Measurements from ENCODE around the gene PACC1.
A peak's percentile ranks its signal among the peaks of the same experiment; 100 is the strongest.
"Not testable (repeated sequence)": the region's sequence is repeated elsewhere in the genome, so short reads cannot be mapped to it uniquely, and the experiment has no call there.

The PACC1 gene

GRCh38 chr1:212401838-212402582, 12.7 kb downstream of the PACC1 start:
- DNase-seq (ENCODE audit: insufficient read length, low spot score) (no peak), FAIRE-seq (peak; percentile 79)

- DNase-seq (ENCODE audit: insufficient read length, low spot score): no peak
- no peak for FAIRE-seq
These were observed 13.6 kb downstream of the PACC1 start for GRCh38 chr1:212401042-212401441.

GRCh38 chr1:212397171-212397570, 17.5 kb downstream of the PACC1 start:
- FAIRE-seq: no peak
- no peak for DNase-seq (ENCODE audit: insufficient read length, low spot score)

GRCh38 chr1:212396638-212397037, 18.0 kb downstream of the PACC1 start:
- no peak for FAIRE-seq
- DNase-seq (ENCODE audit: insufficient read length, low spot score): no peak

GRCh38 chr1:212395678-212396437, 18.8 kb downstream of the PACC1 start:
- not testable (repeated sequence) for FAIRE-seq; DNase-seq (ENCODE audit: insufficient read length, low spot score)

GRCh38 chr1:212388985-212389716, 25.5 kb downstream of the PACC1 start:
- no peak for FAIRE-seq
- DNase-seq (ENCODE audit: insufficient read length, low spot score): no peak

- no peak for DNase-seq (ENCODE audit: insufficient read length, low spot score)
- FAIRE-seq: no peak
These were observed 28.7 kb downstream of the PACC1 start for GRCh38 chr1:212386029-212386428.

- FAIRE-seq: no peak
- DNase-seq (ENCODE audit: insufficient read length, low spot score): no peak
These were observed 33.2 kb downstream of the PACC1 start for GRCh38 chr1:212381397-212382035.

- DNase-seq (ENCODE audit: insufficient read length, low spot score) (no peak), FAIRE-seq (no peak)
These were observed 35.3 kb downstream of the PACC1 start for GRCh38 chr1:212379366-212379765.

- no peak for FAIRE-seq
These were observed 37.0 kb downstream of the PACC1 start for GRCh38 chr1:212377644-212378043.

GRCh38 chr1:212375986-212376385, 38.7 kb downstream of the PACC1 start:
- DNase-seq (ENCODE audit: insufficient read length, low spot score) (no peak), FAIRE-seq (no peak)

More at GRCh38 chr1:212377644-212378043, 37.0 kb downstream of the PACC1 start:
- DNase-seq (ENCODE audit: insufficient read length, low spot score): no peak

- FAIRE-seq: peak; percentile 96
These were observed 46.6 kb downstream of the PACC1 start for GRCh38 chr1:212368073-212368484.

GRCh38 chr1:212367474-212368072, 47.1 kb downstream of the PACC1 start:
- DNase-seq (ENCODE audit: insufficient read length, low spot score): no peak
- FAIRE-seq: no peak

More at GRCh38 chr1:212368073-212368484, 46.6 kb downstream of the PACC1 start:
- peak; percentile 31 for DNase-seq (ENCODE audit: insufficient read length, low spot score)

GRCh38 chr1:212366901-212367300, 47.8 kb downstream of the PACC1 start:
- FAIRE-seq: no peak
- DNase-seq (ENCODE audit: insufficient read length, low spot score): no peak

- no peak for DNase-seq (ENCODE audit: insufficient read length, low spot score)
- no peak for FAIRE-seq
These were observed 49.7 kb downstream of the PACC1 start for GRCh38 chr1:212364985-212365384.

GRCh38 chr1:212359794-212360479, 54.7 kb downstream of the PACC1 start:
- DNase-seq (ENCODE audit: insufficient read length, low spot score) (no peak), FAIRE-seq (no peak)

- DNase-seq (ENCODE audit: insufficient read length, low spot score): no peak
- no peak for FAIRE-seq
These were observed 59.3 kb downstream of the PACC1 start for GRCh38 chr1:212355230-212355969.

- no peak for DNase-seq (ENCODE audit: insufficient read length, low spot score)
These were observed 60.2 kb downstream of the PACC1 start for GRCh38 chr1:212354464-212354863.

GRCh38 chr1:212353181-212353580, 61.5 kb downstream of the PACC1 start:
- FAIRE-seq: no peak

More at GRCh38 chr1:212354464-212354863, 60.2 kb downstream of the PACC1 start:
- no peak for FAIRE-seq

More at GRCh38 chr1:212353181-212353580, 61.5 kb downstream of the PACC1 start:
- DNase-seq (ENCODE audit: insufficient read length, low spot score): no peak

Measured in GM19239 (cell line).